Sciatic nerve (tissue), 2 donors: ENCODE measurements around the gene SNX18. TPM values are rescaled to one million over a fixed set of nuclear protein-coding genes. Genes with fewer than 3 reads are reported as not detected.

Source experiments
- ATAC-seq: fragments of 200-7000 bp; cut with Tn5 transposase; one replicate; pipeline ENCODE4 v1.9.1; 2020; ENCODE audit warnings: mild to moderate bottlenecking, moderate library complexity
- DNase-seq: peaks from one replicate; pipeline ENCODE4 v3.0.0-alpha.2; 2020; ENCODE audit warnings: low spot score
- intact Hi-C: fragments of 100-400 bp; cut with DNase I; formaldehyde crosslinking; loops from one replicate; pipeline ENCODE4 v1.14.2; 2022
- total RNA-seq: library from RNA; stranded (reverse); fragmentation: NEBNext Ultra II Directional; extraction: Animal tissue kit (Norgen Biotek cat#: 25700); gene quantifications from one replicate; pipeline ENCODE4 v1.2.1, GENCODE V29; 2021
- donor health status: DM: no; HTN: no; CAD: no.
- donor health status: DM: no; HTN: no; CAD: no.

The SNX18 gene
- total RNA-seq, 1 donor from 2014 or later = 38.7 TPM

DNA sequence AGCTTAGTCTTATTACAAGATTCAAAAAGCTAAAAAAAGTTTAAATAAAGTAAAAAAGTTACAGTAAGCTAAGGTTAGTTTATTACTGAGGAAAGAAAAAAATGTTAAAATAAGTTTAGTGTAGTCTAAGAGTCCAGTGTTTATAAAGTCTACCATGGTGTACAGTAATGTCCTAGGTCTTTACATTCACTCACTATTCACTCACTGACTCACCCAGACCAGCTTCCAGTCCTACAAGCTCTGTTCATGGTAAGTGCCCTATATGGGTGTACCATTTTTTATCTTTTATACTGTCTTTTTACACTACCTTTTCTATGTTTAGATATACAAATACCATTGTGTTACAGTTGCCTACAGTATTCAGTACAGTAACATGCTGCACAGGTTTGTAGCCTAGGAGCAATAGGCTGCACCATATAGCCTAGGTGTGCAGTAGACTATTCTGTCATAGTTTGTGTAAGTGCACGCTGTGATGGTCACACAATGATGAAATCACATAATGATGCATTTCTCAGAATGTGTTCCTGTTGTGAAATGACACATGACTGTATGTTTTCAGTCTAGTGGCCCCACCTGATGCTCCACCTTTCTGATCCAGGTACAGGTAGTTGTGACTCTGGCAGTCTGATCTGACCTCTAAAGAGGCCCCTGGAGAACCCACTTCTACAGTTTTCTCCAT, 45.7 kb downstream of the SNX18 start:
- intact Hi-C loops = no loop called here
- DNase-seq (no peak), ATAC-seq (no peak)

DNA sequence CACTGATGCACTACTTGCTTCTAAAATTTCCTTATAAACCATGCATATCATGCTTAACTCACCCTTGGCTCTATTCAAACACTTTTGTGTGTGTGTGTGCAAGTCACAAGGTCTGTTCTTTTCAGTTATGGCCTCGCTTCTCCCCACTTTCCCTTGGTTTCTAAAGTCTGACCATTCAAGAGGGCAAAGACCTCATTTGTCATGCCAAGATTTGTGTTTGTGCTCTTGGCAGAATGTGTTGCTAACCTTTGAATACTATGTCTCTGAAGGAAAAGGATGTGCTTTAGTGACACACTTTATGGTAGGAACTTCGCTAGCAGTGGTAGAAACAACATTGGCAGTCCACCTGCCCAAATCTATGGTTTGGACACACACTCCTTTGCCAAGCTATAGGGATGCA, 50.4 kb downstream of the SNX18 start:
- intact Hi-C loops = no loop called here
- no peak for ATAC-seq
- no peak for DNase-seq

DNA sequence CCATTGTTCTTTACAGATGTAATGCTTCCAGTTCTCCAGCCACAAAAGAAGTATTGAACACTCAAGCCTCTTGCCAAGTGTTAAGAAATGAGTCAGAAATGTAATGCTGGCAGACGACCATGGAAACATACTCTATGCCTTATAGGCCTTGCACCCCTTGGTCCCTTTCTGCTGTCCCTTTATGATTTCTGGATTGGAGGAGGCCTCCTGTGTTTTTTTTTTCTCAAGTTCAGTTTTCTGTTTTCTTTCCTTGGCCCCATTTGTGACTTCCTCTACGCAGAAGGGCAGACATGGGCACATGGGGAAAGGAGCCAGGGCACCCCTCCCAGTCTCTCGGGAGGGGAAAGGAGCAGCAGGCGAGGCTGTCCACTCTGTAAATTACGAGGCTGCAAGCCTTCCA, 53.4 kb downstream of the SNX18 start:
- intact Hi-C loops = no loop called here
- no peak for DNase-seq
- ATAC-seq = peak; percentile 77

DNA sequence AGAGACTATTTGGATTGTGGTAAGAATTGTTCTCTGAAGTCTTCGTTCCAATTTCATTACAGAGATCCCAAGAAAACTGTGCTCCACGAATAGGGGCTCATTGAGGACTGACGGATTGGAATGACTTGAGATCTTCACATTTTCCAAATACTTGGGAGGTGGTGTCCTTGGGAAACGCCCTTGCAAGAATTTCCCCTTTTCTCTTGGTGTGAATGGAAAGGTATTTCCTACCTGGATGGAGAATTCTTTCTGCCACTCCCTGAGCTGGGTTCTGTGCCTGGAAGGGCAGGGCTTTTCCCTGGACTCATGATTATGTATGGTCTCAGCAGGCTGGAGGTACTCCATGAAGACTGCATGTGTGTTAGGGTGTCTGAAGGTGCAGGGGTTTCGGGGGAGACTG, 53.9 kb downstream of the SNX18 start:
- ATAC-seq (no peak), DNase-seq (no peak)
- intact Hi-C loops = no loop called here

DNA sequence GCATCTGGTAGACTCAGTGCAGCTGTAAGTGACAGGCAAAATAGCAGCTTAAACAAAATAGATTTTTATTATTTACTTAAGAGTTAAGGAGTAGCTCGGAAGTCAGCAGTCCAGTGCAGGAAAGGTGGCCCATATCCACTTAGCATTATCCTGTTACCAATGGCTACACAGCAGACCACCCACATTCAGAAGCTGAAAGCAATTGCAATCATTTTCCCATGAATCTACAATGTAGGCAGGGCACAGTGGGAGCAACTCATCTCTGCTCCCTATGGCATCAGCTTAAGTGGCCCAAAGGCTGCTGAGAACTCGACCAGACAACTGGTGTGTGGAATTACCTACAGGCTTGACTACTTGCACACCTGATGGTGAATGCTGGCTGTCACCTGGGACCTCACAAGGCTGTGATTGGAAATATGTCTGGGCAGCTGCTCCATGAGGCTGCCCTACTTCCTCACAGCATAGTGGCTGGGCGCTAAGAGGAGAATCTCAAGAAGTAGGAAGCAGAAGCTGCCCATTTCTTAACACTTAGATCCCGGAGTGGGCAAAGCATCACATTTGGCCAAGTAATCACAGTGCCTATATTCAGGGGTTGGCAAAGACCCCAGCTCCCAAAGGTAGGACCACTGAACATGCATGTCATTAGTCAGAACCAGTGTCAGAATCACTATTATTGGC, 56.4 kb downstream of the SNX18 start:
- DNase-seq (no peak), ATAC-seq (no peak)
- intact Hi-C loops = no loop called here

DNA sequence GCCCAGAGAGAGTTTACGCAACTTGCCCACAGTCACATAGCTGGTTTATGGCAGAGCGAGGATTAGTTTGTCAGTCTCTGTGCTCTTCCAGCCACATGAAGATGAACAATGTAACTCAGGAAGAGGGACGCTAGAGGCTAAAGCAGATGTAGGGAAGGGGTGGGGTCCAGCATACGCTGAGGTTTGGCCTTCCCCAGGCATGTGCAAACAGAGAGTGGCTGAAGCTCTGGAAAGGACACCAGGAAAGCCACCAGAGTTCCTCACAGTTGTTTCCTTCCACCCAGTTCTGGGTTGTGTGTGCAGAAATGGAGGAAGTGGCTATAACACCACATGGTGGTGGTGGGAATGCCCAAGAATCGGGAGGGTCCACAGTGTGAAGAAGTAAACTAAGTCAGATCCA, 60.0 kb downstream of the SNX18 start:
- ATAC-seq (no peak), DNase-seq (no peak)
- intact Hi-C loops = no loop called here

DNA sequence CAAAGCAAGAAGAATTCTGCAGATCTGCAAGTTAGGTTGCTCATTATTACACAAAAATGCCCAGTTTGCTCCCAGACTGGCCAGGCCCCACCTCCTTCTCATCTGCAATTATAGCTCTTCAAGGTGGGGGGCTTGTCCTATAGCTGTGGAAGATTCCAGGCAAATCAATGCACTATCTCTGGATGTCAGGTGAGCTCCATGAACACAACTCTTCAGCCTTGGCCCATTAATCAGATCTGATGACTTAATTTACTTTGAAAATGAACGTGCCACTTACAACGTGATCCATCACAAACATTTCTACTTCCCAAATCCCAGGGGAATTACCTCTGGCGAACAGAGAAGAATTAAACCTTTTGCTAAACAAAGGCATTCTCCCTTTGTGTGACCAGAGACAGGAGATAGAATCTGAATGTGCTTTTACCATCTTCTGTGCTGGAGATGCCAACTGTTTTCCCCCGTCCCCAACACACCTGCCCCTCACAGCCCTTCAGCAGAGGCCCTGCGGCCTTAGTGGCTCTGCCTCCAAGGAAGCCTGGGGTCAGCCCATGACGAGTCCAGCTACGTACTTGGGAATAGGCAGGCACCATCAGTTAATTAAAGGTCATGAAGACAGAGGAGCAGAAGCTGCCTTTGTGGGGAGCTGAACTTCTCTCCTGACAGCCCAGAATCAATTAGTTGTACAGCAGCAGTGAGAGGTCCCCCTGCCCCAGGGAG, 60.5 kb downstream of the SNX18 start:
- intact Hi-C loops = no loop called here
- no peak for DNase-seq
- no peak for ATAC-seq

DNA sequence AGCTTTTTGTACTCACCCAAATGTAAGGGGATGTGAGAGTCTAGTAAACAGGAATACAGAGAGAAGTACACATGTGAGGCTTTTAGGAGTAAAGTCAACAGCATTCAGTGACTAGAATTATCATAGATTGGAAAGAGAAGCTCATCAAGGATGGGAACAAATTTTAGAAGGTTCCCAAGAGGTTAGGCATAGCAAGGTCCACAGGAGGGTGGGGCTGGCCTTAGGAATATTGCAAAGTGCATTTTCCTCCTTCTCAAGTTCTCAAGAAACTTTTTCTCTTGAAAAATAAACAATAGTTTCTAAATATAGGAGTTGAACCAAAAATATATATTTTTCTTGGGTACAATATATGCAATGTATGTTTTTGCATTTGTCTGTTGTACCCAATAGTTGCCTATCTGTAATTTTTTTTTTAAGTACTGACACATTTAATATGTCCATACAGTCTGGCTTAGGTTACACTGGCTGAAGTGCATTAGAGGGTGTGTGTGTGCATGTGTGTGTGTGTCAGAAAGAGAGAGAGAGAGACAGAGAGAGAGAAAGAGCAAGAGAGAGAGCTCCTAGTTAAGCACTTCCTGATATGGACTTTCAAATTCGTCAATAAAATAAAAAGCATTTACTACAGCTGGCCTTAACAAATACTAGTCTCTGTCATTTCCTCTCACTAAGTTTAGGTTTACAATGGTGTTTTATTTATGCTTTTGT, 62.2 kb downstream of the SNX18 start:
- ATAC-seq (no peak), DNase-seq (no peak)
- intact Hi-C loops = no loop called here

DNA sequence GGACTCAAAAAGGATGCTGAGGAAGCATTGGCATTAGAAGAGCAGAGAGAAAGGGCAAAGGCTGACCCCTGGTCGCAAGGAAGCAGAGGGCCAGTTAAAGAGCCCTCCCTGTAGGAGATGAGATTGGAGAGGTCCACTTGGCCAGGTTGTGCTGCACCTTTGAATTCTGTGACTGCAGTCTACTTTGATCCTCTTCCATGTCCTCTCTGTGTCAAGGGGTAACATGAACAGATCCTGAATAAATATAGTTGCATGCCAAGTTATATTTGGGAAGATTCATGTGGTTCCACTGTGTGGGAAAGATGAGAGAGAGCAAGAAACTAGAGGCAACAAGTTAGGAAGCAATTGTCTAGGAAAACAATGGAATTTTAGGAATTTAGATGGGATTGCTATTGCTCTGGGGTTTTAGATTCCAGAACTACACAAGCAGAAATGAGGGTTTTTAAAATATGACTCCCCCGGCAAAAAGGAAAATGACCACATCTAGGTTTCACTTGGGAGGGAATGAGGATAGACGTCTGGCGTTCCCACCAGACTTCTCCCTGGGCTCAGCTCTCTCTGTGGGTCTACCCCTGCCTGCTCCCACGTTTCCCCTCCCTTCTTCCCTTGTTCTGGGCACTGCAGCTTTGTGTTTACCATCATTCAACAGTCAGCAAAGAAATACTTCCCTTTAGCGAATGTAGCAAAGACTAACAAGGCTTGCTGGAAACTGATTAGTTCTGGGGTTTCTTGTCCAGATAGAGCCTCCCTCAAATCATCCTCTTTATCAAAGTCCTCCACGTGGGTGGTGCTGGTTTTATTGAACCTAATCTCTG, 63.6 kb downstream of the SNX18 start:
- ATAC-seq = peak; percentile 62
- intact Hi-C loops = no loop called here
- DNase-seq = no peak

DNA sequence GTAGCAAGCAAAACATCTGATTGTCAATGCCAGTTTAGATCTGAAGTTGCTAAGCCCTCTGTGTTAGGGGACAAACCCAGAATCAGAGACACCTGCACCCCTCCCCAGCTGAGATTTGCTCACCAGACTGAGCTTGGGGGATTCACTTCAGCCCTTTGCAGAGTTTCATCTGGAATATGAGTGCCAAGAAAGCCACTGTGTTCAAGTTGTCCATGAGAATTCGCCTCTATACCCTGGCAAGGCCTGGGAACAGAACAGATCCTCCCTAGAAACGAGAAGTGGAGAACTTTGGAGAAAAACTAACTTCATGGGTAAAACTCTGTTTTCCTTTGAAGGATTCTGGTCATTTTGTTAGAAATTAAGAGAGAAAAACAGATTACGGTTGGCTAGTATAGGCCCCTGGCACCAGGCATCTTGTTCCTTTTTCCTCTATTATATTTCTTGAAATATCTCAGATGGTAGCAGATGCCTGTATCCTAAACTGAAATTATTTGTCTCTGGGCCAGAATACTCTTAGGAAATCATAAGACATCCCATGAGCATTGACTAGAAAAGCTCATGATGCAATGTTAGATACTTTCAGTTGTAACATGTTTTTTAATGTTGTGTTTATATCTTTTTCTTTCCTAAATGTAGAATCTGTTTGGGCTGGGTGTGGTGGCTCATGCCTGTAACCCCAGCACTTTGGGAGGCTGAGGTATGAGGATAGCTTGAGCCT, 64.4 kb downstream of the SNX18 start:
- peak; percentile 82 for ATAC-seq
- intact Hi-C loops = no loop called here

DNA sequence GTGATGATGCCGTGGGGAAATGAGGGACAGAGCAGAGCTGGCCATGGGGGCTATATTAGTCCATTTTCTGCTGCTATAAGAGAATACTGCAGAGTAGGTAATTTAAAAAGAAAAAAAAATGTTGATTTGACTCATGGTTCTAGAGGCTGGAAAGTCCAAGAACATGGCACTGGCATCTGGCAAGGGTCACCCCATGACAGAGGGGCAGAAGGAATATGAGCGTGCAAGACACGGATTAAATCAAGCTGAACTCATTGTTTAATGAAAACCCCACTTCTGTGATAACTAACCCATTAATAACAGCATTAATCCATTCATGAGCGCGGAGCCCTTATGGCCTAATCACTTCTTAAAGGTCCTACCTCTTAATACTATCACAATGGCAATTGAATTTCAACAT, 68.8 kb downstream of the SNX18 start:
- intact Hi-C loops = no loop called here
- DNase-seq = no peak
- ATAC-seq = no peak

More for the DNA sequence above, 64.4 kb downstream of the SNX18 start:
- DNase-seq = no peak

DNA sequence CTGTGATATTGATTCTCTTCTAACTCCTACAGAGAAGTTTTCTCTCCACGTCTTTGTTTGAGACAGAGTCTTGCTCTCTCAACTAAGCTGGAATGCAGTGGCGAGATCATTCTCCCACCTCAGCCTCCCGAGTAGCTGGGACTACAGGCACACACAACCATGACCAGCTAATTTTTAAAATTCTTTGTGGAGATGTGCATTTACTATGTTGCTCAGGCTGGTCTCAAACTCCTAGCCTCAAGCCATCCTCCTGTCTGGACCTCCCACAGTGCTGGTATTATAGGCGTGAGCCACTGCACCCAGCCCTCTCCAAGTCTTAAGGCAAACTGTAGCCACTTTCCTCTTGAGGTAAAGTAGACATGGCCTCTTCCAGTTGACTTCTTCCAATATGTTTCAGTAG, 72.2 kb downstream of the SNX18 start:
- no peak for ATAC-seq
- intact Hi-C loops = no loop called here

DNA sequence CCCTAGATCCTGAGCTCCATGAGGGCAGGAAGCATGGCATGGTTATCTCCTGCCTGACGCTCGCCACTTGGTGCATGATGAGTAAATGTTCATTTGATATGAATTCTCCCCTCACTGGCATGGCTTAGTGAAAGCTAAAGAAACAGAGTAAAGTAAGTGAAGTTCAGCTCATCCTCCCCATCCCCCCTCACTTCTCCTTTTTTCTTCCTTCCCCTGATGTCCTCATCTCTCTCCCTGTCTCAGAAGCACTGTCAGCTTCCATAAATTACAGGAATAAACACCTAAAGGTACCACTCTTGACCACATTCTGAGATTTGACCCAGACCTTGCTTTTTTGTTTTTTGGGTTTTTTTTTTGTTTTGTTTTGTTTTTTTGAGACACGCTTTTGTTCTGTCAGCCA, 73.3 kb downstream of the SNX18 start:
- intact Hi-C loops = no loop called here
- DNase-seq (no peak), ATAC-seq (no peak)

More for the DNA sequence above, 72.2 kb downstream of the SNX18 start:
- DNase-seq = no peak

DNA sequence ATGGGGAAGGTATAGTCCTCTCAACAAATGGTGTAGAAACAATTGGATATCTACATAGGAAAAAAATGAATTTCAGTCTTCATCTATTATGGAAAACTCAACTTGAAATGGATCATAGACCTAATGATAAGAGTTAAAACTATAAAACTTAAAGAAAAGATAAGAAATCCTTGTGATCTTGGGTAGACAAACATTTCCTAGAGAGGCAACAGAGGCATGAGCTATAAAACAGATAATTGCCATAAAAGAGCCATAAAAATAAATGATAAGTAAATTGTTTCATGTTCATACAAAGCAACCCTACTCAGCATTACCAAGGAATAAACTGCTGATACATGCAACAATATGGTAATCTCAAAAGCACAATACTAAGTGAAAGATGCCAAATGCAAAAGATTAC, 76.2 kb downstream of the SNX18 start:
- intact Hi-C loops = no loop called here
- ATAC-seq = no peak
- no peak for DNase-seq

DNA sequence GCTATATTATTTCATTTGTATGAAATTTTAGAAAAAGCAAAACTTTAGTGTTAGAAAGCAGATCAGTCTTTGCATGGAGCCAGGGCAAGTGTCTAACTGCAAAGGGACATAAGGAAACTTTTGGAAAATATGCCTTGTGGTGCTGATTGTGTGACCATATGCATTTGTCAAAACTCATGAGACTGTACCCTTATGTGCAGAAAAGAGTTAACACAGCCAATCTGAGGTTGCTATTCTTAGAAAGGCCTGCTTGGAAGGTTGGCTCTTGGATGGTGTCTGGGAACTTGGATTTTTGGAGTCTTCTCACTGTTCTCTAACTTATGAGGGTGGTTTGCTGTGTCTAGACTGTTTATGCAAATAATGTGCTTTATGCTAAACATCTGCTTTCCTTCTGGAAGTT, 76.6 kb downstream of the SNX18 start:
- DNase-seq (no peak), ATAC-seq (no peak)
- intact Hi-C loops = no loop called here

DNA sequence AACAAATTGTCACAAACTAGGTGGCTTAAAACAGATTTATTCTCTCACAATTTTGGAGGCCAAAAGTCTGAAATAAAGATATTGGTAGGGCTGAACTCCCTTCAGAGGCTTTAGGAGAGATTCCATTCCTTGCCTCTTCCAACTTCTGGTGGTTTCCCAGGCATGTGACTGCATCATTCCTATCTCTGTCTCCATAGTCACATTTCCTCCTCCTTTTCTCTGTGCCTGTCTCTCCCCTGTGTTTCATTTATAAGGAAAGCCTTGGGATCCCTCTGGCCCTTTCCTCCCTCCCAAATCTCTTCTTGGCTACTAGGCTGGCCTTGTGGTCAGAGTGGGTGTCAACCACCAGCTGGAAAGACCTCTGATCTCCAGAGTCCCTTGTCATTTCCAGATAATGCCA, 78.2 kb downstream of the SNX18 start:
- intact Hi-C loops = no loop called here
- ATAC-seq (no peak), DNase-seq (no peak)
